Measurements from ENCODE around the gene C3orf80. TPM values are rescaled to one million over a fixed set of nuclear protein-coding genes. Genes with fewer than 3 reads are reported as not detected.

The C3orf80 gene
- total RNA-seq, 1 donor from 2014 or later: 1.2 TPM

DNA sequence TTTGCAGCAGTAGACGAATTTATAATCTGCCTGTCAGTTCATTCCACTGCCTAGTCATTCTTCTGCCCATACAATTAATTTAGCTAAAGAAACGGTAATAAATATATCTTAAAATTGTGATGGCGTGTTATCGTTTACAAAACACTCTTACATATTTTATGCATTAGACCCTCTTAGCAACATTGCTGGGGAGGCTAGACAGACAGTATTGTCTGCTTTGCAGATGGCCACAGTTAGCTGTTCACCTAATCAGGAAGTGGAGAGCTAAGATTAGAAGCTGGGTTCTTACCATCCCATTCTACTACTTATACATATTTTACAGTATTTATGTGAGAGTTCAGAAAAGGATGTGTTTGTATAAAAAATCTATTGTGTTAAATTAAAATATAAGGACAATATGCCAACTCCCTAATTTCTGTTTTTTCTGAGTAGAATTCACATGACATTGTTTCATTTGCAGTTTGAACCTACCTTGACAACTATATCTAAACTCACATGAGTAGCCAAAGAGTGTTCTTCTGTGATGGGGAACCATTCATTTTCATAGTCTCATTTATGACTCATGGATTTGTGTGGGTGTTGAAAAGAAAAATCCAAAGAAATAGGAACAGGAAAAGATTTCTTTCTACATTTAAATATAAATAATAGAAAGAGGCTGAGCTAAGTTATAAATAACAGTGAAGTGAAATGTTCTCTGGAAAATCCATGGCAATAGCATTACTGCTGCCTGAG is 41.7 kb upstream of the C3orf80 start:
- H3K36me3 ChIP-seq (ENCODE audit: control insufficient read depth, insufficient read depth, low read length): no peaks in the 10 kb centered on the region
- TF ChIP-seq, protein P1, sequence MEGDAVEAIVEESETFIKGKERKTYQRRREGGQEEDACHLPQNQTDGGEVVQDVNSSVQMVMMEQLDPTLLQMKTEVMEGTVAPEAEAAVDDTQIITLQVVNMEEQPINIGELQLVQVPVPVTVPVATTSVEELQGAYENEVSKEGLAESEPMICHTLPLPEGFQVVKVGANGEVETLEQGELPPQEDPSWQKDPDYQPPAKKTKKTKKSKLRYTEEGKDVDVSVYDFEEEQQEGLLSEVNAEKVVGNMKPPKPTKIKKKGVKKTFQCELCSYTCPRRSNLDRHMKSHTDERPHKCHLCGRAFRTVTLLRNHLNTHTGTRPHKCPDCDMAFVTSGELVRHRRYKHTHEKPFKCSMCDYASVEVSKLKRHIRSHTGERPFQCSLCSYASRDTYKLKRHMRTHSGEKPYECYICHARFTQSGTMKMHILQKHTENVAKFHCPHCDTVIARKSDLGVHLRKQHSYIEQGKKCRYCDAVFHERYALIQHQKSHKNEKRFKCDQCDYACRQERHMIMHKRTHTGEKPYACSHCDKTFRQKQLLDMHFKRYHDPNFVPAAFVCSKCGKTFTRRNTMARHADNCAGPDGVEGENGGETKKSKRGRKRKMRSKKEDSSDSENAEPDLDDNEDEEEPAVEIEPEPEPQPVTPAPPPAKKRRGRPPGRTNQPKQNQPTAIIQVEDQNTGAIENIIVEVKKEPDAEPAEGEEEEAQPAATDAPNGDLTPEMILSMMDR (IDR thresholded peaks at IDR 0.05; ENCODE audit: insufficient read depth, low read length, poor library complexity, severe bottlenecking): no peak
- no peaks in the 10 kb centered on the region for H3K27me3 ChIP-seq (ENCODE audit: control insufficient read depth, insufficient read depth, low read length)
- H3K4me3 ChIP-seq (ENCODE audit: low read depth, low read length): no peak overlapping the region
- DNase-seq (ENCODE audit: low read depth): no peak

DNA sequence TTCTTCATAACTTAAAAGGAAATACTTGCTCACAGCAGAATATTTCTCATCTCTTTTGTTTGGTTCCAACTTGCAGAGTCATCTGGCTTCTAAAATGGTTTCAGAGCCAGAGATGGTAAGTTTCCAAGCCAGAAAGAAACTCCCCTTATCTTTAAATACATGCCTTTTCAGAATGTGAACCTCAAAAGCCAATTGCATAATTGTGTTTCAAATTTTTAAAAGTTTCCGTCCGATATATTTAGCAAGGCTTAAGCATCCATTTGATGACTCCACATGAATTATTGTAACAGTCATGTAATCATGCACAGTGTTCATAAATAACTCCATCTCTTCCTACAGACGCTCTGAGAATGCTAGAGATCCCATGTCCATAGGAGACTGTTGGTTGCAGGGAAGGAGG is 40.6 kb upstream of the C3orf80 start:
- DNase-seq (ENCODE audit: low read depth): no peak
- no peaks in the 10 kb centered on the region for H3K36me3 ChIP-seq (ENCODE audit: control insufficient read depth, insufficient read depth, low read length)

DNA sequence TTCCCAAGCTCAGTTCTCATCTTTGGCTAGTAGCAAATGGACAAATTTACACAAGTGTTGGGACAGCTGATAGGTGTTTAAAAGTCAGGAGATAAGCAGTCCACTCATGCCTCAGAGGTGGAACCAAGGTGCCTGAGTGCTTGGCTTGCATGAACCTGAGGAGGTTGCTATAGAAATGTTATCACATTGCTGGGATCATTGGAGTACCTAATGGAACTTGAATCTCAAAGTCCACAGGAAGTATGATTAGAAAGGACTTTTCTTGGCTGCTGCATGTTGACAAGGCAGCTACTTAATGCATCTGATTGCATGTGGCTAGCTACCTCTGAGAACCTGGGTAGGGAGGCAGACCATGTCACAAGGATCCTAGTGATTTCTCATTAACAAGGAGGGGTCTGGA is 39.5 kb upstream of the C3orf80 start:
- no peak for DNase-seq (ENCODE audit: low read depth)
- H3K27me3 ChIP-seq (ENCODE audit: control insufficient read depth, insufficient read depth, low read length): no peaks in the 10 kb centered on the region
- TF ChIP-seq, protein P1 (IDR thresholded peaks at IDR 0.05; ENCODE audit: insufficient read depth, low read length, poor library complexity, severe bottlenecking): no peak

More for the DNA sequence above, 40.6 kb upstream of the C3orf80 start:
- H3K4me3 ChIP-seq (ENCODE audit: low read depth, low read length): no peak overlapping the region
- H3K27me3 ChIP-seq (ENCODE audit: control insufficient read depth, insufficient read depth, low read length): no peaks in the 10 kb centered on the region
- TF ChIP-seq, protein P1 (IDR thresholded peaks at IDR 0.05; ENCODE audit: insufficient read depth, low read length, poor library complexity, severe bottlenecking): no peak

DNA sequence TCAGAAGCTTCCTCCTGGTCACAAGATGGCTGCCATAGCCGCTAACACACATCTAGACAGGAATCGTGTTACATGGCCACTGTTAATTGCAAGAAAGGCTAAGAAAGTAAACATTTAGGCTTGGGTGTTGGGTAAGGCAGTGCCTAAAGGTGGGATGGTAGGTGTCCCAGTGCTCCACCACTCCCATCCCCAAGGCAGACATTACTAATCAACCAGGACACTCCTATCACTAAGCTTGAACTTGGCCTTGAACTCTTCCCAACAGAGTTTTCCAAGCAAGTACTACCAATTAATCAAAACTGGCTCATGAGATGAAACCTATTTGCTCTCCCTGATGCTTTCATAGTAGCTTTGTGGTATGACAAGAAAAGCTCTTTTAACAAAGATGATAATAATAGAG is 37.9 kb upstream of the C3orf80 start:
- DNase-seq (ENCODE audit: low read depth): no peak
- Histone ChIP-seq H3K4me3 (ENCODE audit: low read depth, low read length) (no peak overlapping the region), H3K36me3 (ENCODE audit: control insufficient read depth, insufficient read depth, low read length) (no peaks in the 10 kb centered on the region), H3K27me3 (ENCODE audit: control insufficient read depth, insufficient read depth, low read length) (no peaks in the 10 kb centered on the region)
- TF ChIP-seq, protein P1 (IDR thresholded peaks at IDR 0.05; ENCODE audit: insufficient read depth, low read length, poor library complexity, severe bottlenecking): no peak

More for the DNA sequence above, 39.5 kb upstream of the C3orf80 start:
- Histone ChIP-seq H3K36me3 (ENCODE audit: control insufficient read depth, insufficient read depth, low read length) (no peaks in the 10 kb centered on the region), H3K4me3 (ENCODE audit: low read depth, low read length) (no peak overlapping the region)

DNA sequence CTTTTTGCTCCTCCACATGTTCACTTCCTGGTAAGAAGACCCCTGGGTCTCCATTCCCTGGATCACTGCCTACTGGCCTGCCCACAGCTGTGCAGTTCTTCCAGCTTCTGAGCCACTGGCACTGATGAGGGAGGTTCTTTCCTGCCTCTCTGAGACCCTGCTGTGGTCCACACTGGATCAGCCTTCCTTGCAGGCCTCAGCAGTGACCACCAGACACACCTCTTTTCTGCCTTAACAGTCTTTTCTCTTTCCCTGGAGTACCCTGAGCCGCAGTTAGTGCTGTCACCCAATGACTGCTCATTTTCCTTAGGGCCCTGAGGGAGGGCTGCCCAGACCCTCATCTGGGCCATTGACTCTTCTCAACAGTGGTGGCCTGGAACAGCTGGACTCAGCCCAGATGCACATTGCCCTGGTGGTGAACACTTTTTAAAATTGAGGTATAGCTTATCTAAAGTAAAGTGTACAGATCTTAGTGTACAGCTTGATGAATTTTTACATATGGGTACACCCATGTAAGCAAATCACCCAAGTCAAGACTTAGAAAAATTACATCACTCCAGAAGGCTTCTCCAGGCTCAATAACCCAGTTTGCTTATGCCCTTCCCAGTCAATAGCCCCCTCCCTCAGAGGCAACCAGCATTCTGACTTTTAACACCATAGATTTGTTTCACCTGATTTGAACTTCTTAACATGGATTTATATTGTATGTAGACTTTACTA is 32.8 kb upstream of the C3orf80 start:
- TF ChIP-seq, protein P1 (IDR thresholded peaks at IDR 0.05; ENCODE audit: insufficient read depth, low read length, poor library complexity, severe bottlenecking): no peak
- H3K4me3 ChIP-seq (ENCODE audit: low read depth, low read length): no peak overlapping the region
- no peaks in the 10 kb centered on the region for H3K27me3 ChIP-seq (ENCODE audit: control insufficient read depth, insufficient read depth, low read length)
- DNase-seq (ENCODE audit: low read depth): no peak
- H3K36me3 ChIP-seq (ENCODE audit: control insufficient read depth, insufficient read depth, low read length): no peaks in the 10 kb centered on the region

Data from kidney epithelial cell (primary cell).